Endometrial microvascular endothelial cells (primary cell): Measurements from ENCODE around the gene IRGQ. TPM values are rescaled to one million over a fixed set of nuclear protein-coding genes. Genes with fewer than 3 reads are reported as not detected.
"Not testable (repeated sequence)": the region's sequence is repeated elsewhere in the genome, so short reads cannot be mapped to it uniquely, and the experiment has no call there.

Source experiments
- in situ Hi-C: cut with HindIII; loops from 2 replicates; pipeline ENCODE4 v1.10.0; 2017; ENCODE audit warnings: low sequenced_read_pairs, low pct_unique_long_range_greater_than_20kb; ENCODE audit errors: inconsistent ontology term
- total RNA-seq: library from RNA; depleted of rRNA; stranded (reverse); fragments of >200 nt; gene quantifications from one replicate; pipeline ENCODE4 v1.2.3, GENCODE V29; 2015; ENCODE audit errors: inconsistent ontology term

The IRGQ gene
- 15.0 TPM for total RNA-seq

GRCh38 chr19:43595999-43596841 is at the start of gene IRGQ, which contains the start of gene ZNF576:
Gene IRGQ, minus strand, starts transcription at chr19:43596134. Its CDS starts 796 bp downstream, at chr19:43595338.
Gene ZNF576, plus strand, starts transcription at chr19:43596595. Its CDS starts 514 bp downstream, at chr19:43597109.
- in situ Hi-C loops = no loop called here

GRCh38 chr19:43644181-43644580 is 48.2 kb upstream of the IRGQ start:
- in situ Hi-C loops = no loop called here

- in situ Hi-C loops = no loop called here
Observed at GRCh38 chr19:43643326-43643725, 47.4 kb upstream of the IRGQ start.

- in situ Hi-C loops = no loop called here
Observed at GRCh38 chr19:43642531-43642930, 46.6 kb upstream of the IRGQ start.

GRCh38 chr19:43641333-43641732 is 45.4 kb upstream of the IRGQ start:
- in situ Hi-C loops = no loop called here

GRCh38 chr19:43640424-43640757 is 44.5 kb upstream of the IRGQ start:
- in situ Hi-C loops = no loop called here

- in situ Hi-C loops = no loop called here
Observed at GRCh38 chr19:43639519-43640423, 43.8 kb upstream of the IRGQ start, which contains the start of gene CADM4. Gene CADM4, minus strand, starts transcription at chr19:43639850. Its CDS starts 60 bp downstream, at chr19:43639790.

- in situ Hi-C loops = no loop called here
Observed at GRCh38 chr19:43638995-43639518, 43.1 kb upstream of the IRGQ start.

GRCh38 chr19:43638214-43638994 is 42.5 kb upstream of the IRGQ start:
- in situ Hi-C loops = no loop called here

- in situ Hi-C loops = no loop called here
Observed at GRCh38 chr19:43636121-43636683, 40.3 kb upstream of the IRGQ start.

GRCh38 chr19:43635561-43635940 is 39.6 kb upstream of the IRGQ start:
- in situ Hi-C loops = not testable (repeated sequence)

- in situ Hi-C loops = no loop called here
Observed at GRCh38 chr19:43634872-43635560, 39.1 kb upstream of the IRGQ start.

- in situ Hi-C loops = no loop called here
Observed at GRCh38 chr19:43634506-43634871, 38.6 kb upstream of the IRGQ start.

- in situ Hi-C loops = no loop called here
Observed at GRCh38 chr19:43634068-43634467, 38.1 kb upstream of the IRGQ start.

- in situ Hi-C loops = no loop called here
Observed at GRCh38 chr19:43633520-43633919, 37.6 kb upstream of the IRGQ start.

GRCh38 chr19:43631491-43631890 is 35.6 kb upstream of the IRGQ start:
- in situ Hi-C loops = no loop called here

- in situ Hi-C loops = no loop called here
Observed at GRCh38 chr19:43628646-43629326, 32.9 kb upstream of the IRGQ start.
